Measurements from ENCODE around the gene GP5.

DNA sequence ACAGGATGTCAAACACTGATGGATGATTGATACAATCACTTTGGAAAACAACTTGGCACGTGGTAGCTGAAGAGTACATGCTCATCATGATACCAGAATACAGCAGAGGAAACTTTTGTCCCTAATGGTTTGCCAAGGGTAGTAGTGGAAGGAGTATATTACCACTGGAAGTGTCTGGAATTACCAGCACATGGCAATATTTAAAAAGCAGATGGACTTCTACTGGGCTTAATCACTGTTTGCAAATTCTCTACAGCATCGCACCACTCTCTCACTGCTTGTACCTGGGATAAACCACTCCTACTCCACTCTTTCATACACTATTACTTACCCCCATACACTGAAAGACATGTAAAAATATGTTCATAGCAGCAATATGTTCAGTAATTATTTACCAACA lies 19.6 kb upstream of the GP5 start:
- no peak for TF ChIP-seq EZH2 (IDR thresholded peaks at IDR 0.05; ENCODE audit: borderline replicate concordance, low read depth, low read length, severe bottlenecking)
- TF ChIP-seq, protein P1, sequence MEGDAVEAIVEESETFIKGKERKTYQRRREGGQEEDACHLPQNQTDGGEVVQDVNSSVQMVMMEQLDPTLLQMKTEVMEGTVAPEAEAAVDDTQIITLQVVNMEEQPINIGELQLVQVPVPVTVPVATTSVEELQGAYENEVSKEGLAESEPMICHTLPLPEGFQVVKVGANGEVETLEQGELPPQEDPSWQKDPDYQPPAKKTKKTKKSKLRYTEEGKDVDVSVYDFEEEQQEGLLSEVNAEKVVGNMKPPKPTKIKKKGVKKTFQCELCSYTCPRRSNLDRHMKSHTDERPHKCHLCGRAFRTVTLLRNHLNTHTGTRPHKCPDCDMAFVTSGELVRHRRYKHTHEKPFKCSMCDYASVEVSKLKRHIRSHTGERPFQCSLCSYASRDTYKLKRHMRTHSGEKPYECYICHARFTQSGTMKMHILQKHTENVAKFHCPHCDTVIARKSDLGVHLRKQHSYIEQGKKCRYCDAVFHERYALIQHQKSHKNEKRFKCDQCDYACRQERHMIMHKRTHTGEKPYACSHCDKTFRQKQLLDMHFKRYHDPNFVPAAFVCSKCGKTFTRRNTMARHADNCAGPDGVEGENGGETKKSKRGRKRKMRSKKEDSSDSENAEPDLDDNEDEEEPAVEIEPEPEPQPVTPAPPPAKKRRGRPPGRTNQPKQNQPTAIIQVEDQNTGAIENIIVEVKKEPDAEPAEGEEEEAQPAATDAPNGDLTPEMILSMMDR (IDR thresholded peaks at IDR 0.05; ENCODE audit: borderline replicate concordance, extremely low read depth, low read length, poor library complexity, severe bottlenecking): no peak
